Spleen (tissue), 11 donors: ENCODE data around the gene CXorf38. TPM values are rescaled to one million over a fixed set of nuclear protein-coding genes. Genes with fewer than 3 reads are reported as not detected.

Experiments used
- DNase-seq: peaks from one replicate; pipeline ENCODE4 v3.0.0-alpha.2; 2020
- H3K27ac ChIP-seq, 8 donors: fragments of 200-600 bp; sonication (generic) in 7 of 8; 1 replicate in 4 of 8; 2 replicates in 4 of 8; pipeline versions ENCODE4 v1.5.0 to v1.8.0; 2016 to 2021; ENCODE audit warnings: inconsistent platforms in 4 of 8, mild to moderate bottlenecking in 4 of 8, moderate library complexity in 1 of 8
- H3K27me3 ChIP-seq, 7 donors: fragments of 200-600 bp; sonication (generic) in 6 of 7; replicated peaks in 1 of 7; 1 replicate in 4 of 7; 2 replicates in 3 of 7; pipeline versions ENCODE4 v1.5.0 to v1.8.0; 2016 to 2021; ENCODE audit warnings: inconsistent platforms in 3 of 7, mild to moderate bottlenecking in 1 of 7
- H3K36me3 ChIP-seq, 6 donors: fragments of 200-600 bp; sonication (generic) in 5 of 6; 1 replicate in 4 of 6; 2 replicates in 2 of 6; pipeline versions ENCODE4 v1.5.0 to v1.8.0; 2016 to 2021; ENCODE audit warnings: inconsistent platforms in 2 of 6
- H3K4me1 ChIP-seq, 6 donors: fragments of 200-600 bp; sonication (generic) in 5 of 6; 1 replicate in 3 of 6; 2 replicates in 3 of 6; pipeline versions ENCODE4 v1.5.0 to v1.8.0; 2016 to 2021; ENCODE audit warnings: inconsistent platforms in 3 of 6
- H3K4me3 ChIP-seq, 8 donors: fragments of 200-600 bp; sonication (generic) in 7 of 8; 1 replicate in 4 of 8; 2 replicates in 4 of 8; pipeline versions ENCODE4 v1.5.0 to v1.8.0; 2016 to 2021; ENCODE audit warnings: inconsistent platforms in 4 of 8, mild to moderate bottlenecking in 4 of 8, moderate library complexity in 2 of 8
- H3K9me3 ChIP-seq, 8 donors: fragments of 200-600 bp; sonication (generic) in 7 of 8; 1 replicate in 4 of 8; 2 replicates in 4 of 8; pipeline versions ENCODE4 v1.5.0 to v1.8.0; 2016 to 2021; ENCODE audit warnings: inconsistent platforms in 4 of 8
- CTCF ChIP-seq, 11 experiments: fragments of 200-600 bp in 7 of 11; fragments of 450-650 bp in 4 of 11; sonication (generic) in 4 of 11; IDR thresholded peaks in 8 of 11; conservative IDR thresholded peaks in 3 of 11; 1 replicate in 7 of 11; 2 replicates in 4 of 11; pipeline versions ENCODE4 v1.4.0 to v1.8.0; 2016 to 2021; ENCODE audit warnings: antibody characterized with exemption in 11 of 11, inconsistent platforms in 4 of 11, mild to moderate bottlenecking in 1 of 11
- POLR2A ChIP-seq, 3 donors: fragments of 450-650 bp; IDR thresholded peaks; one replicate each; pipeline ENCODE4 v1.5.1; 2017; ENCODE audit warnings: antibody characterized with exemption in 3 of 3, mild to moderate bottlenecking in 1 of 3
- POLR2AphosphoS5 ChIP-seq, 3 donors: sonication (generic); formaldehyde crosslinking; IDR thresholded peaks; one replicate each; pipeline ENCODE4 v1.5.1; 2017; ENCODE audit warnings: antibody characterized with exemption in 3 of 3
- WGBS, 5 donors: extraction: QIAGEN DNeasy Blood & Tissue Kit in 3 of 5; methylation state at CpG; one replicate each; pipeline versions ENCODE4 v1.1.5 to v1.1.7; 2013 to 2018; 5-methylcytosine and 5-hydroxymethylcytosine counted together
- intact Hi-C: fragments of 100-400 bp; cut with DNase I; formaldehyde crosslinking; loops from one replicate; pipeline ENCODE4 v1.15.0; 2023; ENCODE audit warnings: low total_unique reads
- polyA plus RNA-seq, 3 donors: library from polyadenylated mRNA; stranded (reverse); fragments of 200-250 nt; gene quantifications; one replicate each; pipeline ENCODE4 v1.2.1, GENCODE V29; 2013
- total RNA-seq, 7 donors: library from RNA; depleted of rRNA in 3 of 7; stranded (reverse); fragments of >200 nt in 3 of 7; fragmentation: NEBNext Ultra II Directional in 4 of 7; extraction: Animal tissue kit (Norgen Biotek cat#: 25700) in 4 of 7; gene quantifications; one replicate each; pipeline versions ENCODE4 v1.1.0 to v1.2.1, GENCODE V29; 2016 to 2021
- donor health status: healthy with polysubstance abuse.
- donor health status: DM: no; HTN: no; CAD: no; lungs with moderate emphysema.
- donor health status: DM: no; HTN: no; CAD: no.
- donor health status: Bipolar disorder and iron deficiency.
- donor health status: healthy.
- donor health status: DM: no; HTN: no; CAD: no.
- donor health status: DM: yes; HTN: yes; CAD: no.

CXorf38 gene
- total and polyA plus RNA-seq, 10 donors: 9.4 to 35.1 (median 27.7) TPM

- H3K36me3 ChIP-seq: peaks cover 0 to 12% (median under 1%) of the 10 kb centered on the region in 6 donors
- H3K4me3 ChIP-seq: peak overlapping the region; percentile 72 to 96 (median 84)
- H3K27me3 ChIP-seq: no peaks in the 10 kb centered on the region
- peak; percentile 91 for DNase-seq
- TF ChIP-seq POLR2A (IDR thresholded peaks at IDR 0.05) (no peak), CTCF (IDR thresholded peaks at IDR 0.05 in 8 of 11, conservative IDR thresholded peaks at IDR 0.05 in 3 of 11) (no peak), POLR2AphosphoS5 (IDR thresholded peaks at IDR 0.05) (no peak)
- no peaks in the 10 kb centered on the region for H3K9me3 ChIP-seq
- intact Hi-C loops: no loop called here
- 1 to 14% (median 2%) methylated on average over 16 to 33 of the region's 33 CpGs for WGBS, 5 donors
- H3K4me1 ChIP-seq: peaks cover 25 to 54% (median 41%) of the 10 kb centered on the region in 6 donors
- peak overlapping the region; percentile 63 to 95 (median 89) for H3K27ac ChIP-seq
Observed at GRCh38 chrX:40646489-40647306, 663 bp downstream of the CXorf38 start.

GRCh38 chrX:40644821-40645358 lies 2.5 kb downstream of the CXorf38 start:
- Histone ChIP-seq H3K36me3 (peaks cover 0 to 29% (median 7%) of the 10 kb centered on the region in 6 donors), H3K27me3 (no peaks in the 10 kb centered on the region), H3K9me3 (no peaks in the 10 kb centered on the region), H3K27ac (peak overlapping the region; percentile 78 to 94 (median 88)), H3K4me1 (peaks cover 25 to 67% (median 54%) of the 10 kb centered on the region in 6 donors), H3K4me3 (peak overlapping the region; percentile 21 to 96 (median 41))
- intact Hi-C loops: no loop called here
- DNase-seq: peak; percentile 89
- TF ChIP-seq CTCF (IDR thresholded peaks at IDR 0.05 in 8 of 11, conservative IDR thresholded peaks at IDR 0.05 in 3 of 11) (peak in 1 of 11 experiments; percentile 10), POLR2AphosphoS5 (IDR thresholded peaks at IDR 0.05) (peak; percentile 8 to 91 (median 85)), POLR2A (IDR thresholded peaks at IDR 0.05) (peak in 1 of 3 donors; percentile 15)
- WGBS, 5 donors: 0 to 9% (median 3%) methylated on average over 4 of the region's 4 CpGs

DNA sequence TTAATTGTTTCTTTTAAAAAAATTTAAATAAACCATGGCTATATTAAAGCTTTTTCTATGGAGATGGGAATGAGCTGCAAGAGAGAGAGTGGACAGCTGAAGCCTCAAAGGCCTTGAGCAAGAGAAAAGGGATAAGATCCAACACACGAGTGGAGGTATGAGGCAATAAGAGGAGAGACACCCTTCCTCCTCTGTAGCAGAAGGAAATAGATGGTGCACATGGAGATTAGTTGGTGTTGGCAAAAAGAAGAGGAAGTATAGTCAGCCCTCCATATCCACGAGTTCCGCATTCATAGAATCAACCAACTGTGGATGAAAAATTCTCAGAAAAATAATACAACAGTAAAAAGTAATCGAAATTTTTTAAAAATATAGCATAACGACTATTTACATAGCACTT lies 3.2 kb downstream of the CXorf38 start:
- no peaks in the 10 kb centered on the region for H3K27me3 ChIP-seq
- peaks cover 25 to 73% (median 61%) of the 10 kb centered on the region in 6 donors for H3K4me1 ChIP-seq
- TF ChIP-seq CTCF (IDR thresholded peaks at IDR 0.05 in 8 of 11, conservative IDR thresholded peaks at IDR 0.05 in 3 of 11): no peak
- no peak for TF ChIP-seq POLR2A (IDR thresholded peaks at IDR 0.05)
- TF ChIP-seq POLR2AphosphoS5 (IDR thresholded peaks at IDR 0.05): peak in 1 of 3 donors; percentile 30
- no peaks in the 10 kb centered on the region for H3K9me3 ChIP-seq
- intact Hi-C loops: no loop called here
- peaks cover 0 to 36% (median 13%) of the 10 kb centered on the region in 6 donors for H3K36me3 ChIP-seq
- 11 to 41% (median 20%) methylated on average over 5 of the region's 5 CpGs for WGBS, 5 donors
- peak overlapping the region; percentile 78 to 94 (median 88) for H3K27ac ChIP-seq
- peak overlapping the region in 7 of 8 donors; percentile 27 to 96 (median 43) for H3K4me3 ChIP-seq
- no peak for DNase-seq

- TF ChIP-seq CTCF (IDR thresholded peaks at IDR 0.05 in 8 of 11, conservative IDR thresholded peaks at IDR 0.05 in 3 of 11) (no peak), POLR2AphosphoS5 (IDR thresholded peaks at IDR 0.05) (no peak), POLR2A (IDR thresholded peaks at IDR 0.05) (no peak)
- WGBS, 5 donors: 86 to 100% (median 95%) methylated on average over 3 of the region's 3 CpGs
- Histone ChIP-seq H3K4me3 (no peak overlapping the region), H3K27ac (no peak overlapping the region), H3K27me3 (no peaks in the 10 kb centered on the region), H3K4me1 (peaks cover 0 to 53% (median 29%) of the 10 kb centered on the region in 6 donors), H3K9me3 (no peaks in the 10 kb centered on the region), H3K36me3 (peaks cover 2 to 99% (median 69%) of the 10 kb centered on the region in 6 donors)
- no peak for DNase-seq
- intact Hi-C loops: no loop called here
Observed at GRCh38 chrX:40637687-40638086, 9.7 kb downstream of the CXorf38 start.
